ENCODE data around the gene SDR42E1.

SDR42E1 gene

GRCh38 chr16:81994485-81994884 lies 16.8 kb downstream of the SDR42E1 start:
- no peak overlapping the region for H3K18ac ChIP-seq (ENCODE audit: low read length)
- no peak overlapping the region for H4K8ac ChIP-seq (ENCODE audit: low read depth, low read length)
- no peak overlapping the region for H2BK5ac ChIP-seq (ENCODE audit: low read length)
- no peak overlapping the region for H2BK12ac ChIP-seq (ENCODE audit: low read length)
- H3K9ac ChIP-seq (ENCODE audit: low read depth, low read length, poor library complexity), result no peak overlapping the region
- no peak overlapping the region for H2AFZ ChIP-seq (ENCODE audit: low read length)
- H3K4me1 ChIP-seq (ENCODE audit: control insufficient read depth in 2 of 2, insufficient read depth in 1 of 2, low read depth in 1 of 2, low read length in 2 of 2), result no peaks in the 10 kb centered on the region
- H2AK5ac ChIP-seq (ENCODE audit: low read depth, low read length), result no peak overlapping the region
- no peak overlapping the region for H2BK15ac ChIP-seq (ENCODE audit: low read length)
- no peaks in the 10 kb centered on the region for H3K79me1 ChIP-seq (ENCODE audit: low read depth, low read length)
- no peak overlapping the region for H3K4ac ChIP-seq (ENCODE audit: low read length)
- H3K9me3 ChIP-seq (replicated peaks in 1 of 2; ENCODE audit: control insufficient read depth in 2 of 2, insufficient read depth in 1 of 2, low read depth in 1 of 2, low read length in 2 of 2), result no peaks in the 10 kb centered on the region
- no peak overlapping the region for H3K4me2 ChIP-seq (ENCODE audit: insufficient read depth, low read length, poor library complexity, severe bottlenecking)
- no peak for DNase-seq (ENCODE audit: low spot score)
- no peak overlapping the region for H2BK120ac ChIP-seq (ENCODE audit: low read depth, low read length)
- no peak overlapping the region for H3K4me3 ChIP-seq (ENCODE audit: low read length in 2 of 2)
- H3K27ac ChIP-seq (replicated peaks; ENCODE audit: low read length), result no peak overlapping the region
- no peak overlapping the region for H3K14ac ChIP-seq (ENCODE audit: low read length)
- no peaks in the 10 kb centered on the region for H3K36me3 ChIP-seq (replicated peaks in 1 of 2; ENCODE audit: control insufficient read depth in 2 of 2, insufficient read depth in 2 of 2, low read length in 2 of 2)
- peaks cover 0 to 1% (median 0%) of the 10 kb centered on the region in 3 experiments for H3K27me3 ChIP-seq (ENCODE audit: control insufficient read depth in 3 of 3, insufficient read depth in 3 of 3, low read depth in 1 of 3, low read length in 3 of 3)
- no peak overlapping the region for H4K91ac ChIP-seq (ENCODE audit: low read depth, low read length, poor library complexity)
- WGBS, 2 donors (ENCODE audit: extremely low coverage in 2 of 2, insufficient read length in 2 of 2, insufficient replicate concordance in 1 of 2), result no CpG with 5 or more reads among the region's 5 CpGs
- no peak overlapping the region for H3K23ac ChIP-seq (ENCODE audit: low read depth, low read length, poor library complexity)

DNA sequence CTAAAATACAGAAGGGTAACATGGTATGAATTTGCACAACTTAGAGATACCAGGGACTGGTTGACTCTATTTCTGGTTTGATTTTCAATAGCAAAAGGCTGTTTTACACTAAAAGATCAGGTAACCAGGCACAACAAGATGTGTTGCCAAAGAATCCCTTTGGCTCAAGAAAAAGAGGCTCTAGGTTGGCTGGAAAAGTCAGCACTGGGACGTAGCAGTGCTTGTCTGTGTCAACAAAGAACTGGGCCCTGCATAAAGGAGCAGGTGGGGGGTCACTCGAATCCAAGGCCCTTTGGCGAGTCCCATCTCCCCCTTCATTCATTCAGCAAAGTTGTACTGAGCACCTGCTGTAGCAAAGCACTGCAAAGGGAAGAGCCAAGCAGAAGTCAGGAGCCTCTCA lies 18.4 kb downstream of the SDR42E1 start:
- Histone ChIP-seq H3K18ac (ENCODE audit: low read length) (no peak overlapping the region), H3K4ac (ENCODE audit: low read length) (no peak overlapping the region), H3K4me2 (ENCODE audit: insufficient read depth, low read length, poor library complexity, severe bottlenecking) (no peak overlapping the region), H3K79me1 (ENCODE audit: low read depth, low read length) (no peaks in the 10 kb centered on the region), H3K27ac (replicated peaks; ENCODE audit: low read length) (no peak overlapping the region), H4K91ac (ENCODE audit: low read depth, low read length, poor library complexity) (no peak overlapping the region), H2BK5ac (ENCODE audit: low read length) (no peak overlapping the region), H3K9ac (ENCODE audit: low read depth, low read length, poor library complexity) (no peak overlapping the region), H3K36me3 (replicated peaks in 1 of 2; ENCODE audit: control insufficient read depth in 2 of 2, insufficient read depth in 2 of 2, low read length in 2 of 2) (no peaks in the 10 kb centered on the region), H2BK120ac (ENCODE audit: low read depth, low read length) (no peak overlapping the region), H3K9me3 (replicated peaks in 1 of 2; ENCODE audit: control insufficient read depth in 2 of 2, insufficient read depth in 1 of 2, low read depth in 1 of 2, low read length in 2 of 2) (no peaks in the 10 kb centered on the region), H3K4me1 (ENCODE audit: control insufficient read depth in 2 of 2, insufficient read depth in 1 of 2, low read depth in 1 of 2, low read length in 2 of 2) (no peaks in the 10 kb centered on the region), H3K4me3 (ENCODE audit: low read length in 2 of 2) (no peak overlapping the region), H2BK12ac (ENCODE audit: low read length) (no peak overlapping the region), H3K27me3 (ENCODE audit: control insufficient read depth in 3 of 3, insufficient read depth in 3 of 3, low read depth in 1 of 3, low read length in 3 of 3) (peaks cover 0 to 2% (median 0%) of the 10 kb centered on the region in 3 experiments), H4K8ac (ENCODE audit: low read depth, low read length) (no peak overlapping the region), H2BK15ac (ENCODE audit: low read length) (no peak overlapping the region), H3K23ac (ENCODE audit: low read depth, low read length, poor library complexity) (no peak overlapping the region), H3K14ac (ENCODE audit: low read length) (no peak overlapping the region), H2AFZ (ENCODE audit: low read length) (no peak overlapping the region), H2AK5ac (ENCODE audit: low read depth, low read length) (no peak overlapping the region)
- DNase-seq (ENCODE audit: low spot score), result no peak
- no CpG with 5 or more reads among the region's 3 CpGs for WGBS, 2 donors (ENCODE audit: extremely low coverage in 2 of 2, insufficient read length in 2 of 2, insufficient replicate concordance in 1 of 2)

DNA sequence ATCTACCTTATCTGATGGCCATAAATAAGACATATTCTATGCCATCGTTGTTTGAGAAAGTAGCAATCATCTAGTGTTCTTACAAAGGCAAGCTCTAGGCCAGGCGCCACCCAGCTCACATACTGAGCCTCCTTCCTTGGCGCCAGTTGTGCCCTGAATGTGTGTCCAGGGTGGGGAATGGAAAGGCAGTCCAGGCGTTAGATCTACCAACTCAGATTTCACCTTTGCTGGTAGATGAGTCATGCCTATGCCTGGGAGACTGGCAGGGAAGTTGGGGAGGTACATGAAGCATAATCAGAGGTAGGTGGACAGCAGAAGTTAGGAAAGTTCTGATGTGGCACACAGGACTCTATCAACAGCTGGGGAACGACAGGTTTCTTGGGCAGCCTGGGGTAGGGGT lies 23.6 kb downstream of the SDR42E1 start:
- no peak overlapping the region for H3K27ac ChIP-seq (replicated peaks; ENCODE audit: low read length)

GRCh38 chr16:81987121-81987520 lies 24.1 kb downstream of the SDR42E1 start:
- no peak overlapping the region for H2AFZ ChIP-seq (ENCODE audit: low read length)
- H2BK5ac ChIP-seq (ENCODE audit: low read length), result no peak overlapping the region
- H3K27ac ChIP-seq (replicated peaks; ENCODE audit: low read length), result no peak overlapping the region
- H4K8ac ChIP-seq (ENCODE audit: low read depth, low read length), result no peak overlapping the region
- no CpG with 5 or more reads among the region's 8 CpGs for WGBS, 2 donors (ENCODE audit: extremely low coverage in 2 of 2, insufficient read length in 2 of 2, insufficient replicate concordance in 1 of 2)
- no peak overlapping the region for H3K4me2 ChIP-seq (ENCODE audit: insufficient read depth, low read length, poor library complexity, severe bottlenecking)
- no peak overlapping the region for H3K14ac ChIP-seq (ENCODE audit: low read length)
- no peaks in the 10 kb centered on the region for H3K36me3 ChIP-seq (replicated peaks in 1 of 2; ENCODE audit: control insufficient read depth in 2 of 2, insufficient read depth in 2 of 2, low read length in 2 of 2)
- H3K9me3 ChIP-seq (replicated peaks in 1 of 2; ENCODE audit: control insufficient read depth in 2 of 2, insufficient read depth in 1 of 2, low read depth in 1 of 2, low read length in 2 of 2), result no peaks in the 10 kb centered on the region
- H3K9ac ChIP-seq (ENCODE audit: low read depth, low read length, poor library complexity), result no peak overlapping the region
- H4K91ac ChIP-seq (ENCODE audit: low read depth, low read length, poor library complexity), result no peak overlapping the region
- no peak overlapping the region for H3K4me3 ChIP-seq (ENCODE audit: low read length in 2 of 2)
- H3K79me1 ChIP-seq (ENCODE audit: low read depth, low read length), result no peaks in the 10 kb centered on the region
- H3K27me3 ChIP-seq (ENCODE audit: control insufficient read depth in 3 of 3, insufficient read depth in 3 of 3, low read depth in 1 of 3, low read length in 3 of 3), result peaks cover 0 to 6% (median 0%) of the 10 kb centered on the region in 3 experiments
- H2BK15ac ChIP-seq (ENCODE audit: low read length), result no peak overlapping the region
- H3K18ac ChIP-seq (ENCODE audit: low read length), result no peak overlapping the region
- H3K23ac ChIP-seq (ENCODE audit: low read depth, low read length, poor library complexity), result no peak overlapping the region
- no peak overlapping the region for H2BK120ac ChIP-seq (ENCODE audit: low read depth, low read length)
- no peaks in the 10 kb centered on the region for H3K4me1 ChIP-seq (ENCODE audit: control insufficient read depth in 2 of 2, insufficient read depth in 1 of 2, low read depth in 1 of 2, low read length in 2 of 2)
- no peak overlapping the region for H2BK12ac ChIP-seq (ENCODE audit: low read length)
- H3K4ac ChIP-seq (ENCODE audit: low read length), result no peak overlapping the region
- H2AK5ac ChIP-seq (ENCODE audit: low read depth, low read length), result no peak overlapping the region
- no peak for DNase-seq (ENCODE audit: low spot score)

More for the DNA sequence above, 23.6 kb downstream of the SDR42E1 start:
- no peaks in the 10 kb centered on the region for H3K4me1 ChIP-seq (ENCODE audit: control insufficient read depth in 2 of 2, insufficient read depth in 1 of 2, low read depth in 1 of 2, low read length in 2 of 2)
- no peak overlapping the region for H3K23ac ChIP-seq (ENCODE audit: low read depth, low read length, poor library complexity)
- no peak overlapping the region for H2BK15ac ChIP-seq (ENCODE audit: low read length)
- H3K9ac ChIP-seq (ENCODE audit: low read depth, low read length, poor library complexity), result no peak overlapping the region
- no peak overlapping the region for H3K4me2 ChIP-seq (ENCODE audit: insufficient read depth, low read length, poor library complexity, severe bottlenecking)
- no peak overlapping the region for H2BK5ac ChIP-seq (ENCODE audit: low read length)
- H2BK120ac ChIP-seq (ENCODE audit: low read depth, low read length), result no peak overlapping the region
- no peak for DNase-seq (ENCODE audit: low spot score)
- H3K36me3 ChIP-seq (replicated peaks in 1 of 2; ENCODE audit: control insufficient read depth in 2 of 2, insufficient read depth in 2 of 2, low read length in 2 of 2), result no peaks in the 10 kb centered on the region
- no peak overlapping the region for H3K4me3 ChIP-seq (ENCODE audit: low read length in 2 of 2)
- H3K9me3 ChIP-seq (replicated peaks in 1 of 2; ENCODE audit: control insufficient read depth in 2 of 2, insufficient read depth in 1 of 2, low read depth in 1 of 2, low read length in 2 of 2), result no peaks in the 10 kb centered on the region
- no peak overlapping the region for H3K4ac ChIP-seq (ENCODE audit: low read length)
- no peaks in the 10 kb centered on the region for H3K79me1 ChIP-seq (ENCODE audit: low read depth, low read length)
- WGBS, 2 donors (ENCODE audit: extremely low coverage in 2 of 2, insufficient read length in 2 of 2, insufficient replicate concordance in 1 of 2), result no CpG with 5 or more reads among the region's 5 CpGs
- H4K8ac ChIP-seq (ENCODE audit: low read depth, low read length), result no peak overlapping the region
- no peak overlapping the region for H2AK5ac ChIP-seq (ENCODE audit: low read depth, low read length)
- H3K18ac ChIP-seq (ENCODE audit: low read length), result no peak overlapping the region
- peaks cover 0 to 6% (median 0%) of the 10 kb centered on the region in 3 experiments for H3K27me3 ChIP-seq (ENCODE audit: control insufficient read depth in 3 of 3, insufficient read depth in 3 of 3, low read depth in 1 of 3, low read length in 3 of 3)
- no peak overlapping the region for H2AFZ ChIP-seq (ENCODE audit: low read length)
- H4K91ac ChIP-seq (ENCODE audit: low read depth, low read length, poor library complexity), result no peak overlapping the region
- no peak overlapping the region for H2BK12ac ChIP-seq (ENCODE audit: low read length)
- H3K14ac ChIP-seq (ENCODE audit: low read length), result no peak overlapping the region
